Right lobe of liver (tissue), 6 donors: ENCODE data around the gene DCC. TPM values are rescaled to one million over a fixed set of nuclear protein-coding genes. Genes with fewer than 3 reads are reported as not detected.

Source experiments
- ATAC-seq, 4 donors: fragments of 200-7000 bp; cut with Tn5 transposase; one replicate each; pipeline ENCODE4 v1.9.1; 2020; ENCODE audit warnings: mild to moderate bottlenecking in 4 of 4, moderate library complexity in 4 of 4
- DNase-seq, 3 donors: peaks; one replicate each; pipeline ENCODE4 v3.0.0-alpha.2; 2020
- H3K27ac ChIP-seq, 3 donors: fragments of 200-600 bp; one replicate each; pipeline ENCODE4 v1.8.0; 2022
- H3K27me3 ChIP-seq, 2 donors: fragments of 200-600 bp; one replicate each; pipeline ENCODE4 v1.8.0; 2022
- H3K36me3 ChIP-seq, 4 donors: fragments of 200-600 bp; sonication (generic) in 1 of 4; one replicate each; pipeline versions ENCODE4 v1.5.1 to v1.8.0; 2017 to 2022; ENCODE audit warnings: control low read depth in 1 of 4
- H3K4me1 ChIP-seq, 4 donors: fragments of 200-600 bp; sonication (generic) in 1 of 4; one replicate each; pipeline versions ENCODE4 v1.5.1 to v1.8.0; 2017 to 2022; ENCODE audit warnings: control low read depth in 1 of 4
- H3K4me3 ChIP-seq, 3 donors: fragments of 200-600 bp; one replicate each; pipeline ENCODE4 v1.8.0; 2022
- H3K9me3 ChIP-seq, 4 donors: fragments of 200-600 bp; sonication (generic) in 1 of 4; one replicate each; pipeline versions ENCODE4 v1.5.1 to v1.8.0; 2017 to 2022; ENCODE audit warnings: control low read depth in 1 of 4
- CTCF ChIP-seq, 4 donors: fragments of 200-600 bp in 3 of 4; fragments of 450-650 bp in 1 of 4; IDR thresholded peaks; one replicate each; pipeline versions ENCODE4 v1.5.1 to v1.8.0; 2016 to 2022; ENCODE audit warnings: antibody characterized with exemption in 4 of 4, mild to moderate bottlenecking in 2 of 4
- POLR2A ChIP-seq: fragments of 450-650 bp; IDR thresholded peaks from one replicate; pipeline ENCODE4 v1.6.1; 2017; ENCODE audit warnings: antibody characterized with exemption, mild to moderate bottlenecking
- WGBS: methylation state at CpG from one replicate; pipeline ENCODE4 v1.1.6; 2018; ENCODE audit warnings: low coverage, low lambda C conversion rate; ENCODE audit not compliant: insufficient coverage; ENCODE audit errors: missing lambda C conversion rate; 5-methylcytosine and 5-hydroxymethylcytosine counted together
- intact Hi-C, 2 donors: fragments of 100-400 bp; cut with DNase I; formaldehyde crosslinking; loops; one replicate each; pipeline versions ENCODE4 v1.11.2 to v1.14.1; 2022
- total RNA-seq, 6 experiments: library from RNA; depleted of rRNA in 2 of 6; stranded (reverse); fragments of >200 nt in 2 of 6; fragmentation: NEBNext Ultra II Directional in 3 of 6; extraction: Animal tissue kit (Norgen Biotek cat#: 25700) in 3 of 6; gene quantifications; one replicate each; pipeline versions ENCODE4 v1.1.0 to v1.2.4, GENCODE V29; 2016 to 2023
- donor health status: DM: no; HTN: yes; CAD: no.
- donor health status: DM: no; HTN: no; CAD: no.
- donor health status: DM: no; HTN: no; CAD: no.
- donor health status: DM: no; HTN: yes; CAD: no.
- donor health status: DM: no; HTN: yes; CAD: no.

Gene DCC
- total RNA-seq, 6 experiments from 2014 or later, result 0.06 TPM; not detected in 5

- TF ChIP-seq POLR2A (no peak), CTCF (IDR thresholded peaks at IDR 0.05) (no peak)
- Histone ChIP-seq H3K36me3 (no peaks in the 10 kb centered on the region), H3K4me3 (no peak overlapping the region), H3K27me3 (no peaks in the 10 kb centered on the region), H3K9me3 (no peaks in the 10 kb centered on the region), H3K27ac (no peak overlapping the region), H3K4me1 (peaks cover 0 to 6% (median 0%) of the 10 kb centered on the region in 4 donors)
- intact Hi-C loops, result no loop called here
- DNase-seq, result no peak
- ATAC-seq, result no peak
- 38% methylated on average over 1 of the region's 1 CpG for WGBS
These were observed 609.0 kb downstream of the DCC start for GRCh38 chr18:52948868-52949444.

GRCh38 chr18:52950155-52950554 lies 610.2 kb downstream of the DCC start:
- no peak for DNase-seq
- no peak overlapping the region for H3K4me3 ChIP-seq
- peaks cover 0 to under 1% (median 0%) of the 10 kb centered on the region in 4 donors for H3K4me1 ChIP-seq
- ATAC-seq, result no peak
- TF ChIP-seq POLR2A, result no peak
- no peak for TF ChIP-seq CTCF (IDR thresholded peaks at IDR 0.05)
- no peak overlapping the region for H3K27ac ChIP-seq
- H3K27me3 ChIP-seq, result no peaks in the 10 kb centered on the region
- no peaks in the 10 kb centered on the region for H3K36me3 ChIP-seq
- no peaks in the 10 kb centered on the region for H3K9me3 ChIP-seq
- intact Hi-C loops, result no loop called here

GRCh38 chr18:52953387-52953786 lies 613.4 kb downstream of the DCC start:
- Histone ChIP-seq H3K4me1 (no peaks in the 10 kb centered on the region), H3K27ac (no peak overlapping the region), H3K36me3 (no peaks in the 10 kb centered on the region), H3K9me3 (no peaks in the 10 kb centered on the region), H3K27me3 (no peaks in the 10 kb centered on the region), H3K4me3 (no peak overlapping the region)
- WGBS, result 35% methylated on average over 3 of the region's 3 CpGs
- intact Hi-C loops, result no loop called here
- ATAC-seq, result peak in 1 of 4 donors; percentile 66
- no peak for TF ChIP-seq POLR2A
- TF ChIP-seq CTCF (IDR thresholded peaks at IDR 0.05), result no peak
- no peak for DNase-seq

- Histone ChIP-seq H3K4me1 (no peaks in the 10 kb centered on the region), H3K4me3 (no peak overlapping the region), H3K27me3 (no peaks in the 10 kb centered on the region), H3K27ac (no peak overlapping the region), H3K9me3 (no peaks in the 10 kb centered on the region), H3K36me3 (no peaks in the 10 kb centered on the region)
- WGBS, result 77% methylated on average over 2 of the region's 2 CpGs
- intact Hi-C loops, result no loop called here
- DNase-seq, result no peak
- ATAC-seq, result no peak
- TF ChIP-seq CTCF (IDR thresholded peaks at IDR 0.05) (no peak), POLR2A (no peak)
These were observed 623.5 kb downstream of the DCC start for GRCh38 chr18:52963481-52963880.

GRCh38 chr18:52970686-52971085 lies 630.7 kb downstream of the DCC start:
- H3K4me1 ChIP-seq, result no peaks in the 10 kb centered on the region
- WGBS, result 60% methylated on average over 2 of the region's 2 CpGs
- no peak overlapping the region for H3K4me3 ChIP-seq

More at GRCh38 chr18:52970686-52971085, 630.7 kb downstream of the DCC start:
- Histone ChIP-seq H3K9me3 (no peaks in the 10 kb centered on the region), H3K27me3 (no peaks in the 10 kb centered on the region), H3K36me3 (no peaks in the 10 kb centered on the region), H3K27ac (no peak overlapping the region)
- DNase-seq (no peak), ATAC-seq (no peak)
- TF ChIP-seq POLR2A, result no peak
- no peak for TF ChIP-seq CTCF (IDR thresholded peaks at IDR 0.05)
- intact Hi-C loops, result no loop called here
